ENCODE measurements around the gene HTT.

HTT gene

GRCh38 chr4:3271131-3271530, 196.7 kb downstream of the HTT start:
- Histone ChIP-seq H3K4me3 (no peak overlapping the region), H3K36me3 (ENCODE audit: insufficient read depth, low read length) (no peaks in the 10 kb centered on the region), H3K9me3 (ENCODE audit: low read depth, low read length) (no peaks in the 10 kb centered on the region), H3K27ac (no peak overlapping the region), H3K9ac (ENCODE audit: insufficient read length) (no peak overlapping the region)
- TF ChIP-seq POLR2AphosphoS5 (IDR thresholded peaks at IDR 0.05; ENCODE audit: borderline replicate concordance, low read depth, low read length) (no peak), EZH2 (IDR thresholded peaks at IDR 0.05) (no peak), FOXP2 (optimal IDR thresholded peaks at IDR 0.05; ENCODE audit: control extremely low read depth, extremely low read length, insufficient read depth) (no peak)
- no peak for DNase-seq (ENCODE audit: low read depth, low spot score)

GRCh38 chr4:3276986-3277385, 202.5 kb downstream of the HTT start:
- DNase-seq (ENCODE audit: low read depth, low spot score) = no peak
- H3K4me3 ChIP-seq = no peak overlapping the region

GRCh38 chr4:3280466-3280865, 206.0 kb downstream of the HTT start:
- Histone ChIP-seq H3K9me3 (ENCODE audit: low read depth, low read length) (no peaks in the 10 kb centered on the region), H3K4me3 (no peak overlapping the region)
- TF ChIP-seq POLR2AphosphoS5 (IDR thresholded peaks at IDR 0.05; ENCODE audit: borderline replicate concordance, low read depth, low read length) (no peak), EZH2 (IDR thresholded peaks at IDR 0.05) (no peak), FOXP2 (optimal IDR thresholded peaks at IDR 0.05; ENCODE audit: control extremely low read depth, extremely low read length, insufficient read depth) (no peak)

More at GRCh38 chr4:3276986-3277385, 202.5 kb downstream of the HTT start:
- Histone ChIP-seq H3K9ac (ENCODE audit: insufficient read length) (no peak overlapping the region), H3K9me3 (ENCODE audit: low read depth, low read length) (no peaks in the 10 kb centered on the region), H3K36me3 (ENCODE audit: insufficient read depth, low read length) (no peaks in the 10 kb centered on the region), H3K27ac (no peak overlapping the region)
- no peak for TF ChIP-seq EZH2 (IDR thresholded peaks at IDR 0.05)
- TF ChIP-seq FOXP2 (optimal IDR thresholded peaks at IDR 0.05; ENCODE audit: control extremely low read depth, extremely low read length, insufficient read depth) = no peak
- no peak for TF ChIP-seq POLR2AphosphoS5 (IDR thresholded peaks at IDR 0.05; ENCODE audit: borderline replicate concordance, low read depth, low read length)

GRCh38 chr4:3283483-3283882, 209.0 kb downstream of the HTT start:
- no peak for TF ChIP-seq EZH2 (IDR thresholded peaks at IDR 0.05)
- TF ChIP-seq POLR2AphosphoS5 (IDR thresholded peaks at IDR 0.05; ENCODE audit: borderline replicate concordance, low read depth, low read length) = no peak
- no peak for TF ChIP-seq FOXP2 (optimal IDR thresholded peaks at IDR 0.05; ENCODE audit: control extremely low read depth, extremely low read length, insufficient read depth)
- DNase-seq (ENCODE audit: low read depth, low spot score) = no peak
- Histone ChIP-seq H3K36me3 (ENCODE audit: insufficient read depth, low read length) (no peaks in the 10 kb centered on the region), H3K4me3 (no peak overlapping the region), H3K9me3 (ENCODE audit: low read depth, low read length) (no peaks in the 10 kb centered on the region), H3K27ac (no peak overlapping the region), H3K9ac (ENCODE audit: insufficient read length) (no peak overlapping the region)

More at GRCh38 chr4:3280466-3280865, 206.0 kb downstream of the HTT start:
- DNase-seq (ENCODE audit: low read depth, low spot score) = no peak
- H3K27ac ChIP-seq = no peak overlapping the region
- H3K9ac ChIP-seq (ENCODE audit: insufficient read length) = no peak overlapping the region
- no peaks in the 10 kb centered on the region for H3K36me3 ChIP-seq (ENCODE audit: insufficient read depth, low read length)

- no peak for TF ChIP-seq POLR2AphosphoS5 (IDR thresholded peaks at IDR 0.05; ENCODE audit: borderline replicate concordance, low read depth, low read length)
- TF ChIP-seq FOXP2 (optimal IDR thresholded peaks at IDR 0.05; ENCODE audit: control extremely low read depth, extremely low read length, insufficient read depth) = no peak
- no peak for TF ChIP-seq EZH2 (IDR thresholded peaks at IDR 0.05)
- H3K9ac ChIP-seq (ENCODE audit: insufficient read length) = no peak overlapping the region
- H3K27ac ChIP-seq = no peak overlapping the region
- H3K9me3 ChIP-seq (ENCODE audit: low read depth, low read length) = no peaks in the 10 kb centered on the region
- H3K4me3 ChIP-seq = no peak overlapping the region
- no peak for DNase-seq (ENCODE audit: low read depth, low spot score)
- no peaks in the 10 kb centered on the region for H3K36me3 ChIP-seq (ENCODE audit: insufficient read depth, low read length)
These were observed 209.4 kb downstream of the HTT start for GRCh38 chr4:3283916-3284315.

- Histone ChIP-seq H3K36me3 (ENCODE audit: insufficient read depth, low read length) (no peaks in the 10 kb centered on the region), H3K27ac (no peak overlapping the region), H3K4me3 (no peak overlapping the region), H3K9me3 (ENCODE audit: low read depth, low read length) (no peaks in the 10 kb centered on the region), H3K9ac (ENCODE audit: insufficient read length) (no peak overlapping the region)
- TF ChIP-seq POLR2AphosphoS5 (IDR thresholded peaks at IDR 0.05; ENCODE audit: borderline replicate concordance, low read depth, low read length) = no peak
- TF ChIP-seq FOXP2 (optimal IDR thresholded peaks at IDR 0.05; ENCODE audit: control extremely low read depth, extremely low read length, insufficient read depth) = no peak
- TF ChIP-seq EZH2 (IDR thresholded peaks at IDR 0.05) = no peak
- DNase-seq (ENCODE audit: low read depth, low spot score) = no peak
These were observed 210.5 kb downstream of the HTT start for GRCh38 chr4:3284734-3285557.

GRCh38 chr4:3285558-3286334, 211.3 kb downstream of the HTT start:
- H3K9me3 ChIP-seq (ENCODE audit: low read depth, low read length) = no peaks in the 10 kb centered on the region
- no peak overlapping the region for H3K9ac ChIP-seq (ENCODE audit: insufficient read length)
- H3K4me3 ChIP-seq = no peak overlapping the region
- H3K36me3 ChIP-seq (ENCODE audit: insufficient read depth, low read length) = no peaks in the 10 kb centered on the region
- H3K27ac ChIP-seq = no peak overlapping the region
- TF ChIP-seq FOXP2 (optimal IDR thresholded peaks at IDR 0.05; ENCODE audit: control extremely low read depth, extremely low read length, insufficient read depth) (no peak), EZH2 (IDR thresholded peaks at IDR 0.05) (no peak), POLR2AphosphoS5 (IDR thresholded peaks at IDR 0.05; ENCODE audit: borderline replicate concordance, low read depth, low read length) (no peak)
- DNase-seq (ENCODE audit: low read depth, low spot score) = no peak
